HCT116 (cell line): ENCODE measurements around the gene PCDH15. TPM values are rescaled to one million over a fixed set of nuclear protein-coding genes. Genes with fewer than 3 reads are reported as not detected.

Source experiments
- ATAC-seq: fragments of 200-7000 bp; cut with Tn5 transposase; 2 replicates; pipeline ENCODE4 v1.9.1; 2020; ENCODE audit warnings: mild to moderate bottlenecking, moderate library complexity
- BruUV-seq: library from RNA; stranded (reverse); fragments of 400-500 nt; replicated peaks from 2 replicates; lab custom pipeline; 2021; lab: Mats Ljungman, UMichigan
- CTCF ChIA-PET: fragments of 300-600 bp; sonication (Branson Sonifier 250); formaldehyde crosslinking; loops from one replicate; lab custom pipeline; 2021; ENCODE audit warnings: antibody characterized with exemption; lab: Charles Lee
- POLR2A ChIA-PET: fragments of 300-600, 350-600 bp; sonication (Branson Sonifier 250); formaldehyde crosslinking; loops from one replicate; lab custom pipeline; 2021; ENCODE audit warnings: antibody characterized with exemption; lab: Charles Lee
- RAD21 ChIA-PET, 2 experiments: fragments of 300-600 bp; sonication (Branson Sonifier 250); formaldehyde crosslinking; loops; one replicate each; lab custom pipeline; 2023; ENCODE audit warnings: low total read pairs in 2 of 2; ENCODE audit not compliant: uncharacterized antibody in 2 of 2, unreplicated experiment in 2 of 2, low non-redundant PET in 1 of 2; lab: Charles Lee
- DNase-seq: peaks from one replicate; pipeline ENCODE4 v3.0.0-alpha.2; 2010; ENCODE audit warnings: low read depth, low spot score
- H2AFZ ChIP-seq: fragments of 200-600 bp; shearing (Covaris generic), sonication (generic); 2 replicates; pipeline ENCODE4 v1.6.1; 2017; ENCODE audit warnings: low read depth, mixed run types, mixed read lengths, antibody characterized with exemption, low read length; ENCODE audit not compliant: poor library complexity, severe bottlenecking
- H3K27ac ChIP-seq: 2 replicates; pipeline ENCODE4 v1.5.1; 2012; ENCODE audit warnings: low read depth, low read length
- H3K27me3 ChIP-seq: fragments of 200-600 bp; sonication (generic); 2 replicates; pipeline ENCODE4 v1.6.1; 2016; ENCODE audit warnings: mixed run types, low read length, mixed read lengths; ENCODE audit not compliant: insufficient read depth
- H3K36me3 ChIP-seq, 2 experiments: fragments of 200-500 bp in 1 of 2; fragments of 200-600 bp in 1 of 2; sonication (Bioruptor generic) in 1 of 2; sonication (generic) in 1 of 2; 2 replicates each; pipeline versions ENCODE4 v1.5.1 to v1.6.1; 2014 to 2016; ENCODE audit warnings: low read length in 2 of 2, inconsistent platforms in 1 of 2, mixed read lengths in 1 of 2, mixed run types in 1 of 2; ENCODE audit not compliant: insufficient read depth in 2 of 2, control insufficient read depth in 1 of 2
- H3K4me1 ChIP-seq, 2 experiments: fragments of 200-600 bp in 1 of 2; sonication (generic) in 1 of 2; 2 replicates each; pipeline versions ENCODE4 v1.5.1 to v1.6.1; 2012 to 2017; ENCODE audit warnings: low read length in 2 of 2, inconsistent platforms in 1 of 2, mild to moderate bottlenecking in 1 of 2, mixed read lengths in 1 of 2, mixed run types in 1 of 2, moderate library complexity in 1 of 2; ENCODE audit not compliant: insufficient read depth in 2 of 2, control insufficient read depth in 1 of 2
- H3K4me2 ChIP-seq: fragments of 200-600 bp; sonication (generic); 2 replicates; pipeline ENCODE4 v1.6.1; 2017; ENCODE audit warnings: mixed run types, low read length, mixed read lengths
- H3K4me3 ChIP-seq, 2 experiments: fragments of 200-600 bp in 1 of 2; sonication (generic) in 1 of 2; replicated peaks in 1 of 2; 2 replicates each; pipeline ENCODE4 v1.5.1; 2011 to 2016; ENCODE audit warnings: low read length in 2 of 2, control low read depth in 1 of 2, low read depth in 1 of 2, mild to moderate bottlenecking in 1 of 2, mixed read lengths in 1 of 2, mixed run types in 1 of 2
- H3K79me2 ChIP-seq: fragments of 200-600 bp; sonication (generic); 2 replicates; pipeline ENCODE4 v1.6.1; 2017; ENCODE audit warnings: mild to moderate bottlenecking, mixed run types, low read length, moderate library complexity, mixed read lengths; ENCODE audit not compliant: insufficient read depth
- H3K9ac ChIP-seq: fragments of 200-600 bp; sonication (generic); 2 replicates; pipeline ENCODE4 v1.6.1; 2016; ENCODE audit warnings: low read length, mixed read lengths
- H3K9me2 ChIP-seq: fragments of 200-600 bp; sonication (generic), shearing (Covaris generic); 2 replicates; pipeline ENCODE4 v1.6.1; 2017; ENCODE audit warnings: mixed run types, mild to moderate bottlenecking, moderate library complexity; ENCODE audit not compliant: insufficient read depth
- H3K9me3 ChIP-seq, 2 experiments: fragments of 200-500 bp in 1 of 2; fragments of 200-600 bp in 1 of 2; sonication (Bioruptor generic) in 1 of 2; sonication (generic) in 1 of 2; 2 replicates each; pipeline ENCODE4 v1.6.1; 2014 to 2017; ENCODE audit warnings: low read length in 2 of 2, mixed read lengths in 2 of 2, inconsistent platforms in 1 of 2, low read depth in 1 of 2, mild to moderate bottlenecking in 1 of 2, mixed run types in 1 of 2, moderate library complexity in 1 of 2; ENCODE audit not compliant: control insufficient read depth in 1 of 2, insufficient read depth in 1 of 2
- H4K20me1 ChIP-seq: fragments of 200-600 bp; sonication (generic), shearing (Covaris generic); 2 replicates; pipeline ENCODE4 v1.6.1; 2017; ENCODE audit warnings: mixed run types, mild to moderate bottlenecking, moderate library complexity; ENCODE audit not compliant: insufficient read depth
- CEBPB ChIP-seq: IDR thresholded peaks from 2 replicates; pipeline ENCODE4 v1.6.1; 2012; ENCODE audit warnings: low read depth
- CTCF ChIP-seq, 3 experiments: fragments of 200-600 bp in 1 of 3; sonication (generic) in 1 of 3; IDR thresholded peaks in 2 of 3; conservative IDR thresholded peaks in 1 of 3; 2 replicates each; pipeline ENCODE4 v1.5.1; 2012 to 2017; ENCODE audit warnings: low read depth in 2 of 3, low read length in 2 of 3, antibody characterized with exemption in 1 of 3, borderline replicate concordance in 1 of 3, control low read depth in 1 of 3, mild to moderate bottlenecking in 1 of 3, mixed read lengths in 1 of 3, mixed run types in 1 of 3, moderate library complexity in 1 of 3; ENCODE audit not compliant: insufficient read depth in 1 of 3
- EGR1 ChIP-seq: IDR thresholded peaks from 2 replicates; pipeline ENCODE4 v1.6.1; 2012; ENCODE audit warnings: low read depth
- EZH2 ChIP-seq: fragments of 200-600 bp; sonication (generic); IDR thresholded peaks from 2 replicates; pipeline ENCODE4 v1.6.1; 2017; ENCODE audit warnings: antibody characterized with exemption, mixed run types
- JUND ChIP-seq: IDR thresholded peaks from 2 replicates; pipeline ENCODE4 v1.6.1; 2012
- POLR2A ChIP-seq: IDR thresholded peaks from 2 replicates; pipeline ENCODE4 v1.7.0; 2011; ENCODE audit warnings: borderline replicate concordance; ENCODE audit not compliant: insufficient read depth, insufficient read length; ENCODE audit errors: extremely low read depth
- RAD21 ChIP-seq: IDR thresholded peaks from 2 replicates; pipeline ENCODE4 v1.6.1; 2012; ENCODE audit warnings: low read depth, mild to moderate bottlenecking
- REST ChIP-seq: IDR thresholded peaks from 2 replicates; pipeline ENCODE4 v1.6.1; 2012; ENCODE audit warnings: low read depth
- SRF ChIP-seq: IDR thresholded peaks from 2 replicates; pipeline ENCODE4 v1.6.1; 2012; ENCODE audit warnings: low read depth
- TCF7L2 ChIP-seq: IDR thresholded peaks from 2 replicates; pipeline ENCODE4 v1.7.0; 2011; ENCODE audit warnings: borderline replicate concordance, inconsistent platforms; ENCODE audit not compliant: insufficient read depth, insufficient read length; ENCODE audit errors: extremely low read depth
- YY1 ChIP-seq: IDR thresholded peaks from 2 replicates; pipeline ENCODE4 v1.6.1; 2011; ENCODE audit warnings: low read length, low read depth, moderate library complexity, mild to moderate bottlenecking; ENCODE audit not compliant: insufficient replicate concordance; ENCODE audit errors: extremely low read depth
- ZNF274 ChIP-seq: fragments of 200-500 bp; sonication (Bioruptor generic); IDR thresholded peaks from 2 replicates; pipeline ENCODE4 v1.6.1; 2014; ENCODE audit warnings: mild to moderate bottlenecking, low read depth, low read length, inconsistent platforms
- intact Hi-C: fragments of 100-400 bp; cut with micrococcal nuclease; formaldehyde crosslinking; loops from 2 replicates; pipeline ENCODE4 v1.10.0; 2022
- total RNA-seq: library from RNA; stranded (reverse); gene quantifications from one replicate; pipeline ENCODE4 v1.2.1, GENCODE V29; 2021; ENCODE audit not compliant: unreplicated experiment
- TF ChIP-seq, protein P1 (sequence below): IDR thresholded peaks from 2 replicates; pipeline ENCODE4 v1.6.1; 2011; ENCODE audit warnings: mild to moderate bottlenecking, low read length, moderate library complexity; ENCODE audit not compliant: insufficient replicate concordance; ENCODE audit errors: extremely low read depth

The PCDH15 gene
- total RNA-seq, 1 experiment from 2014 or later, result not detected

DNA sequence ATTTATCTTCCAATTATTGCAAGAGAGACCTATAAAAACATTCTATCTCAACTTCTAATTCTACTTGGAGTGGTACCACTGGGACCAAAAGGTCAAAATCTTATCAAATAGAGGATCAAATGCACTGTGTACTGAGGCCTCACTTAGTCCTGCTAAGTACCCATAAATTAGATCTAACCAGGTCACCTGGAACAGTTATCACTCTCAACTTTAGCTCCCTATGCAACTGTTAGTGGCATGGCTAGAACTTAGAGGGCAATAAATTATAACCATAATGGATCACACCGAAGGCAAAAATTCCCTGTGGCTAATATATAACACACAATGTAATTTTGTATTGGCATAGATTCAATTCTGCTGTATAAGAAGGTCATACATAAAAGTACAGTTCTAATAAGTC, 428.9 kb downstream of the PCDH15 start:
- ATAC-seq (no peak), DNase-seq (no peak)
- no peak overlapping the region for H3K4me3 ChIP-seq
- POLR2A ChIA-PET, result no interaction called here
- intact Hi-C loops, result no loop called here
- no peak overlapping the region for H2AFZ ChIP-seq
- peaks cover 3 to 8% of the 10 kb centered on the region in 2 experiments; a peak in 3 of 4 replicates for H3K9me3 ChIP-seq
- TF ChIP-seq YY1 (no peak), TCF7L2 (no peak), POLR2A (no peak)
- H3K9ac ChIP-seq, result no peak overlapping the region
- no peaks in the 10 kb centered on the region for H3K36me3 ChIP-seq
- no peaks in the 10 kb centered on the region for H3K27me3 ChIP-seq
- CTCF ChIA-PET, result no interaction called here
- no peaks in the 10 kb centered on the region for H3K79me2 ChIP-seq
- no peak overlapping the region for H3K4me2 ChIP-seq
- no peak overlapping the region for H3K27ac ChIP-seq
- RAD21 ChIA-PET, result no interaction called here
- no peaks in the 10 kb centered on the region for H3K9me2 ChIP-seq
- H4K20me1 ChIP-seq, result no peaks in the 10 kb centered on the region
- no TSS peak for BruUV-seq
- no peaks in the 10 kb centered on the region for H3K4me1 ChIP-seq

DNA sequence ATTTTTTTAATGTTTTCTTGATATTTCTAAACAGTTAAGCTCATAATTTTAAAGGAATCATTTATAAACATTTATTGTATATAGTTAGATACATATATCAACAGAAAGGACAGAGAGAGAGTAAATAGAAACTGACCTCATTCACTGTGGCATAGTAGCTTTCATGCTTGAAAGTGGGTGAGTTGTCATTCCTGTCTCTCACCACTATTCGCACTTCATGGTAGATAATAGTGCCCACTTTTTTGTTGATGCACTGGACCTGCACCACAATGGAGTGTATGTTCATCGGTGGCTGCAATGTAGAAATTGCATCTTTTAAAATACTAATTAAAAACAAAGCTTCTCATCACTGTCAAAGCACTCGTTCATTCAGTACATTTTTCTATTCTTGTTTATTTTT, 432.0 kb downstream of the PCDH15 start:
- BruUV-seq, result no TSS peak
- intact Hi-C loops, result no loop called here
- ChIA-PET POLR2A (no interaction called here), CTCF (no interaction called here), RAD21 (no interaction called here)
- H3K27ac ChIP-seq, result no peak overlapping the region
- H3K36me3 ChIP-seq, result no peaks in the 10 kb centered on the region
- no peak for ATAC-seq
- no peak overlapping the region for H2AFZ ChIP-seq
- H3K9me3 ChIP-seq, result peaks cover 0 to 12% of the 10 kb centered on the region in 2 experiments; a peak in 2 of 4 replicates
- no peak overlapping the region for H3K4me3 ChIP-seq
- no peak overlapping the region for H3K4me2 ChIP-seq
- no peak overlapping the region for H3K9ac ChIP-seq
- H3K79me2 ChIP-seq, result no peaks in the 10 kb centered on the region
- H3K4me1 ChIP-seq, result no peaks in the 10 kb centered on the region
- no peaks in the 10 kb centered on the region for H4K20me1 ChIP-seq
- DNase-seq, result no peak
- H3K27me3 ChIP-seq, result no peaks in the 10 kb centered on the region
- H3K9me2 ChIP-seq, result no peaks in the 10 kb centered on the region
- TF ChIP-seq EZH2 (no peak), EGR1 (no peak), JUND (no peak), ZNF274 (no peak), RAD21 (no peak), REST (no peak), SRF (no peak), YY1 (no peak), CTCF (IDR thresholded peaks at IDR 0.05 in 2 of 3, conservative IDR thresholded peaks at IDR 0.05 in 1 of 3; ENCODE audit: borderline replicate concordance in 1 of 3, insufficient read depth in 1 of 3, low read depth in 2 of 3, low read length in 2 of 3) (no peak), CEBPB (no peak)
- TF ChIP-seq, protein P1, sequence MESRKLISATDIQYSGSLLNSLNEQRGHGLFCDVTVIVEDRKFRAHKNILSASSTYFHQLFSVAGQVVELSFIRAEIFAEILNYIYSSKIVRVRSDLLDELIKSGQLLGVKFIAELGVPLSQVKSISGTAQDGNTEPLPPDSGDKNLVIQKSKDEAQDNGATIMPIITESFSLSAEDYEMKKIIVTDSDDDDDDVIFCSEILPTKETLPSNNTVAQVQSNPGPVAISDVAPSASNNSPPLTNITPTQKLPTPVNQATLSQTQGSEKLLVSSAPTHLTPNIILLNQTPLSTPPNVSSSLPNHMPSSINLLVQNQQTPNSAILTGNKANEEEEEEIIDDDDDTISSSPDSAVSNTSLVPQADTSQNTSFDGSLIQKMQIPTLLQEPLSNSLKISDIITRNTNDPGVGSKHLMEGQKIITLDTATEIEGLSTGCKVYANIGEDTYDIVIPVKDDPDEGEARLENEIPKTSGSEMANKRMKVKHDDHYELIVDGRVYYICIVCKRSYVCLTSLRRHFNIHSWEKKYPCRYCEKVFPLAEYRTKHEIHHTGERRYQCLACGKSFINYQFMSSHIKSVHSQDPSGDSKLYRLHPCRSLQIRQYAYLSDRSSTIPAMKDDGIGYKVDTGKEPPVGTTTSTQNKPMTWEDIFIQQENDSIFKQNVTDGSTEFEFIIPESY, result no peak
